ENCODE measurements around the gene PLCB3. TPM values are rescaled to one million over a fixed set of nuclear protein-coding genes. Genes with fewer than 3 reads are reported as not detected.

The PLCB3 gene
- total RNA-seq, 1 experiment from 2014 or later, result 20.3 TPM

DNA sequence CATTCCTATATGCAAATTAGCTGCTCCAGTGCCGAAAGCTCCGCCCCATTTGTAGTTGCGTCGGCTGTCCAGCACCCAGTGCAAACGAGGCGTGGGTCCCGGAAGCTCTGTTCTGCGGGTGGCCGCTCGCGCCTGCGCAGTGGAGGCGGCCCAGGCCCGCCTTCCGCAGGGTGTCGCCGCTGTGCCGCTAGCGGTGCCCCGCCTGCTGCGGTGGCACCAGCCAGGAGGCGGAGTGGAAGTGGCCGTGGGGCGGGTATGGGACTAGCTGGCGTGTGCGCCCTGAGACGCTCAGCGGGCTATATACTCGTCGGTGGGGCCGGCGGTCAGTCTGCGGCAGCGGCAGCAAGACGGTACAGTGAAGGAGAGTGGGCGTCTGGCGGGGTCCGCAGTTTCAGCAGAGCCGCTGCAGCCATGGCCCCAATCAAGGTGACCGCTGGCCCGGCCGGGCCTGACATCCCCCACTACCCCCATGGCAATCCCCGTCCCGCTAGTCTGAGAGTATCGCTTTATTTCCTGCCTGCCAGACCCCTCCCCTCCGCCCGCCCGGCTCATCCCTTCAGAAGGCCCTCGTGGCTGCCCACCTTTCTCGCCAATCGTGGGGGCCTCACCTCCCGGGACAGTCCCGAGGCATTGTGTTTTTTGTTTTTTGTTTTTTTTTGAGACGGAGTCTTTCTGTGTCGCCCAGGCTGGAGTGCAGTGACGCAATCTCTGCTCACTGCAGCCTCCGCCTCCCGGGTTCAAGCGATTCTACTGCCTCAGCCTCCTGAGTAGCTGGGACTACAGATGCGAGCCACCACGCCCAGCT is 66.8 kb downstream of the PLCB3 start, which contains the start of gene PRDX5:
Gene PRDX5, plus strand, starts transcription at position 161 of the 805 bp plus-strand sequence. Its CDS starts 95 bp downstream, at position 256.

Other genes with a start within 250 kb of the PLCB3 start
- gene FLRT1, start 215.6 kb upstream of the PLCB3 start, total RNA-seq (2022; extraction: Qiagen RNA extraction; ENCODE audit: low read depth), result 0.07 to 0.08 TPM (median 0.08 TPM) in 4 of 5 replicates, not detected in the other
- gene MACROD1, start 85.4 kb upstream of the PLCB3 start, total RNA-seq (2022; extraction: Qiagen RNA extraction; ENCODE audit: low read depth), result 9.1 to 15.9 TPM (median 14.1 TPM) in 5 replicates
- gene STIP1, start 65.4 kb upstream of the PLCB3 start, total RNA-seq (2022; extraction: Qiagen RNA extraction; ENCODE audit: low read depth), result 253 to 292 TPM (median 270 TPM) in 5 replicates
- gene FERMT3, start 44.8 kb upstream of the PLCB3 start, total RNA-seq (2022; extraction: Qiagen RNA extraction; ENCODE audit: low read depth), result 0.69 to 3.9 TPM (median 2.0 TPM) in 5 replicates
- 18.4 to 24.1 TPM (median 22.8 TPM) in 5 replicates for gene TRPT1, start 25.3 kb upstream of the PLCB3 start, total RNA-seq (2022; extraction: Qiagen RNA extraction; ENCODE audit: low read depth)
- 32.6 to 40.0 TPM (median 36.4 TPM) in 5 replicates for gene NUDT22, start 25.3 kb upstream of the PLCB3 start, total RNA-seq (2022; extraction: Qiagen RNA extraction; ENCODE audit: low read depth)
- 19.9 to 23.1 TPM (median 20.7 TPM) in 5 replicates for gene DNAJC4, start 21.0 kb upstream of the PLCB3 start, total RNA-seq (2022; extraction: Qiagen RNA extraction; ENCODE audit: low read depth)
- 37.6 to 52.0 TPM (median 50.4 TPM) in 5 replicates for gene VEGFB, start 16.9 kb upstream of the PLCB3 start, total RNA-seq (2022; extraction: Qiagen RNA extraction; ENCODE audit: low read depth)
- gene FKBP2, start 10.4 kb upstream of the PLCB3 start, total RNA-seq (2022; extraction: Qiagen RNA extraction; ENCODE audit: low read depth), result 113 to 138 TPM (median 124 TPM) in 5 replicates
- 234 to 382 TPM (median 354 TPM) in 5 replicates for gene PPP1R14B, start 4.6 kb upstream of the PLCB3 start, total RNA-seq (2022; extraction: Qiagen RNA extraction; ENCODE audit: low read depth)
- 86.0 to 99.6 TPM (median 94.5 TPM) in 5 replicates for gene BAD, start 33.1 kb downstream of the PLCB3 start, total RNA-seq (2022; extraction: Qiagen RNA extraction; ENCODE audit: low read depth)
- gene GPR137, start 34.3 kb downstream of the PLCB3 start, total RNA-seq (2022; extraction: Qiagen RNA extraction; ENCODE audit: low read depth), result 31.7 to 57.9 TPM (median 45.8 TPM) in 5 replicates
- 0.06 to 0.07 TPM in 2 of 5 replicates, not detected in the others for gene KCNK4, start 39.8 kb downstream of the PLCB3 start, total RNA-seq (2022; extraction: Qiagen RNA extraction; ENCODE audit: low read depth)
- gene CATSPERZ, start 48.8 kb downstream of the PLCB3 start, total RNA-seq (2022; extraction: Qiagen RNA extraction; ENCODE audit: low read depth), result 2.2 to 3.1 TPM (median 2.7 TPM) in 5 replicates
- 45.4 to 70.2 TPM (median 61.2 TPM) in 5 replicates for gene ESRRA, start 54.0 kb downstream of the PLCB3 start, total RNA-seq (2022; extraction: Qiagen RNA extraction; ENCODE audit: low read depth)
- 401 to 459 TPM (median 416 TPM) in 5 replicates for gene TRMT112, start 66.0 kb downstream of the PLCB3 start, total RNA-seq (2022; extraction: Qiagen RNA extraction; ENCODE audit: low read depth)
- gene PRDX5, start 66.6 kb downstream of the PLCB3 start, total RNA-seq (2022; extraction: Qiagen RNA extraction; ENCODE audit: low read depth), result 411 to 478 TPM (median 438 TPM) in 5 replicates
- 9.9 to 13.7 TPM (median 12.8 TPM) in 5 replicates for gene CCDC88B, start 88.7 kb downstream of the PLCB3 start, total RNA-seq (2022; extraction: Qiagen RNA extraction; ENCODE audit: low read depth)
- gene RPS6KA4, start 107.6 kb downstream of the PLCB3 start, total RNA-seq (2022; extraction: Qiagen RNA extraction; ENCODE audit: low read depth), result 51.6 to 71.2 TPM (median 63.1 TPM) in 5 replicates

Measured in A549 treated with DMSO at 1 μM for 4 hours (cell line).